ENCODE measurements around the gene YPEL2.
"Not testable (repeated sequence)": the region's sequence is repeated elsewhere in the genome, so short reads cannot be mapped to it uniquely, and the experiment has no call there.

Gene YPEL2

DNA sequence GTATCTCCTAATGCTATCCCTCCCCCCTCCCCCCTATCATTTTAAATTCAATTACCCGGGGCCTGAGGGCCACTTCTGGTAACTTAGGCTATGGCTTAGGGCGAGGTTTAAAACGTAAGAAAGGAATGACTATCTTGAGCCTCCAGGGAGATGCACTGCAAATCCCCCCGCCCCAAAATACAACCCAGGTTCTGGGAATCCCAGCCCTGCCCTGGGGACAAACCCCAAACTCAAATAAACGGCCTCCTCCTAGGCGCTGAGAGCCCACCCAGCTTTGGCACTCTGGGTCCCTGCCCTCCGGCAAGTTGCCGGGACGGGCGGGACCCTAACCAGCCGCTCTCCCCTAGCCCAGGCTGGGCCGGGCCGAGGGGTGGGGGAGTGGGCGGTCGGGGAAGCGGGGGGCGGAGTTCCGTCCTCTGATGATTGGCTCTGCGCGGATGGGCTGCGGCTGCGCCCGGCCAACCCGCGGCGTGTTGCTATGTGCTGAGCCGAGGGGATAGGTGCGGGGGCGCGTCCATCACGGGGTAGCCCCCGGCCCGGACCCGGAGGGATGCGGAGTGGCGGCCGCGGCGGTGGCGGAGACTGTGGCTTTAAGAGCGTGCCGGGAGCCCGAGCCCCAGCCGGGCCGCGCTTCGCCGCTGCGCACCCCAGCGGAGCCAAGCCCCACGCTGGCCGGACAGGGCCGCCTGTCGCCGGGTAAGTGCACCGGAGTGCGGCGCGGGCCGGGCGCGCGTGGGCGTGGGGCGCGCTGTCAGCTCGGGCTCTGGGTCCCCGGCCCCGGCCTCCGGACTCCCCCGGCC is at the start of gene YPEL2:
TSS of gene YPEL2 (plus strand) at position 527 of the 800 bp plus-strand sequence. CDS start 21,755 bp downstream, outside the sequence.
- DNase-seq (ENCODE audit: low read depth in 2 of 2), result peak; percentile 79 to 84

- no peak for DNase-seq (ENCODE audit: low read depth in 2 of 2)
These were observed 47.1 kb upstream of the YPEL2 start for GRCh38 chr17:59284317-59284716.

GRCh38 chr17:59287452-59287851 is 44.0 kb upstream of the YPEL2 start:
- no peak for DNase-seq (ENCODE audit: low read depth in 2 of 2)

DNA sequence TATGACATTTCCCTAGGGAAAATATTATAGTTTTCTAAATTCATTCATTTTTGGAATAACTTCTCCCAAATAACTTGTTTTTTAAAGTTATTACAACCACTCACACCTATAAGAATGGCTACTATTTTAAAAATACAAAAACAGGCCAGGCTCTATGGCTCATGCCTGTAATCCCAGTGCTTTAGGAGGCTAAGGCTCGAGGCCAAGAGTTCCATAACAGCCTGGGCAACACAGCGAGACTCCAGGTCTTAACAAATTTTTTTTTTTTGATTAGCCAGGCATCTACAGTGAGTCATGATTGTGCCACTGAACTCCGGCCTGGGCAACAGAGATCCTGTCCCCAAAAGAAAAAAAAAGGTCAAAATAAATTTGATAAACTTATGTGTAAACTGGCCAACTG is 43.6 kb upstream of the YPEL2 start:
- DNase-seq (ENCODE audit: low read depth in 2 of 2), result no peak

- DNase-seq (ENCODE audit: low read depth in 2 of 2), result no peak
These were observed 41.5 kb upstream of the YPEL2 start for GRCh38 chr17:59289981-59290301.

GRCh38 chr17:59290302-59290998 is 41.0 kb upstream of the YPEL2 start:
- not testable (repeated sequence) for DNase-seq (ENCODE audit: low read depth in 2 of 2)

- no peak for DNase-seq (ENCODE audit: low read depth in 2 of 2)
These were observed 39.3 kb upstream of the YPEL2 start for GRCh38 chr17:59292174-59292523.

DNA sequence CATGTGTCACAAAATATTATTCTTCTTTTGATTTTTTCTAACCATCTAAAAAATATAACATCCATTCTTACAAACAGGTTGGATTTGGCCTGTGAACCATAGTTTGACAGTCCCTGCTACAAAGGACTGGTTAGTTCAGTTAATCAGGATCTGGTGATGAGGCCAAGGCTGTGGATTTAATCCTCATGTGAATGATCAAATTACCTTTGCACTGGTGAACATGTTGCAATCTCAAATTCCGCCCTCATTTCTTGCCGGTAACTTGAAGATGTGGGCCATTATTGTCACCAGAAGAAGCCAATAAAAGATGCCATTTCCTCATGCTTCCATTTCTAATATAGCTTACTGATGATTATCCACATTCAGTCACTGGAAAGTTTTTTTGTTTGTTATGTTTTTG is 35.3 kb upstream of the YPEL2 start:
- DNase-seq (ENCODE audit: low read depth in 2 of 2), result no peak

GRCh38 chr17:59298521-59298920 is 32.9 kb upstream of the YPEL2 start:
- no peak for DNase-seq (ENCODE audit: low read depth in 2 of 2)

DNA sequence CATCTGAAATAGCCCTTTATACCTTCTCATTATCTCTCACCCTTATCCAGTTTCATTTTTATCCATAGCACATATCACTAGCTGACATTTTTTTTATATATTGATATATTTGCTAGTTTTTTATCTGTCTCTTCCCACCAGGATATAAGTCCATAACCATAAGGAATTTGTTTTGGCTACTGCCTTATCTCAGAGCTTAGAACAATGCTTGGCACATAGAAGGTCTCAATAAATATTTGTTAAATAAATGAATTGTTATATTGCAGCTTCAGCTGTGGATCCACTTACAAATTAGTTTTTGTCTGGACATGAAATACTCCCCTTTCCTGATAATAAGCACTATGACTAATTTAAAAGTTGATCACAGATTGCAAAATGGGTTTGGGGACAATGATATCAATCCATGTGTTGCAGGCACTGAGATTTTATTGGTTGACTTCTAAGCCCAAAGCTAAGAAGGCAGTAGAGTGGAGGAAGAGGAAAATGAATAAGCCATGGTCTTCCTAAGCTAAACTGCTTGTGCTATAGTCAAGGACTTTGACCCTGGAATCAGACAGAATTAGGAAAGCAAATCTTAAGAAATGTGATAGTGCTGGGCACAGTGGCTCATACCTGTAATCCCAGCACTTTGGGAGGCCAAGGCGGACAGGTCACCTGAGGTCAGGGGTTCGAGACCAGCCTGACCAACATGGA is 31.9 kb upstream of the YPEL2 start:
- DNase-seq (ENCODE audit: low read depth in 2 of 2), result no peak

DNA sequence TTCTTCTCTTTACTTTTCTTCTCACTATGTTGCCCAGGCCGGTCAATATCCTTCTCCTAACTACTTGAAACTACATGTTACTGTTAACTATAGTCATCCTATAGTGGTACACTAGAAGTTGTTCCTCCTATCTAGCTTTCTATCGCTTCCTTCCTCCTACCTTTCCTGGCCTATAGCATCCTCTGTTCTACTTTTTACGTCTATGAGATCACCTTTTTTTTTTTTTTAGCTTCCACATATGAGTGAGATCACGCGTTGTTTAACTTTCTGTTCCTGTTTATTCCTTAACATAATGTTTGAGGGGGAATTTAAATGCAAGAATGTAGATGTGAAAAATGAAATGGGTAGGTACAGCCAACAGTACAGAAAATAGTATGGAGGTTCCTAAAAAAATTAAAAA is 30.5 kb upstream of the YPEL2 start:
- DNase-seq (ENCODE audit: low read depth in 2 of 2), result no peak

DNA sequence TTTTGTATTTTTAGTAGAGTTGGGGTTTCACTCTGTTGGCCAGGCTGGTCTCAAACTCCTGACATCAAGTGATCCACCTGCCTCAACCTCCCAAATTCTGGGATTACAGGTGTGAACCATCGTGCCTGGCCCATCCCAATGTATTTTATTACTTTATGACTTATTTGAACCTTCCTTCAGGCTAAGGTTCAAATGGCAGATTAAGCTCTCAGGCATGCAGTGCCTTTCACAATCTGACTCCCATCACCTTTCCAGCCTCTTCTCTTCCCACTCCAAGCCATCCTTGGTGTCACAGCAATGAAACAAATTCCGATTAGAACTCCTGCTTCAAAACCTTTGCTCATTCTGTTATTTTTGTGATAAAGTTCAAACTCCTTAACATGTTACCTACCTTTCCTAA is 26.6 kb upstream of the YPEL2 start:
- no peak for DNase-seq (ENCODE audit: low read depth in 2 of 2)

DNA sequence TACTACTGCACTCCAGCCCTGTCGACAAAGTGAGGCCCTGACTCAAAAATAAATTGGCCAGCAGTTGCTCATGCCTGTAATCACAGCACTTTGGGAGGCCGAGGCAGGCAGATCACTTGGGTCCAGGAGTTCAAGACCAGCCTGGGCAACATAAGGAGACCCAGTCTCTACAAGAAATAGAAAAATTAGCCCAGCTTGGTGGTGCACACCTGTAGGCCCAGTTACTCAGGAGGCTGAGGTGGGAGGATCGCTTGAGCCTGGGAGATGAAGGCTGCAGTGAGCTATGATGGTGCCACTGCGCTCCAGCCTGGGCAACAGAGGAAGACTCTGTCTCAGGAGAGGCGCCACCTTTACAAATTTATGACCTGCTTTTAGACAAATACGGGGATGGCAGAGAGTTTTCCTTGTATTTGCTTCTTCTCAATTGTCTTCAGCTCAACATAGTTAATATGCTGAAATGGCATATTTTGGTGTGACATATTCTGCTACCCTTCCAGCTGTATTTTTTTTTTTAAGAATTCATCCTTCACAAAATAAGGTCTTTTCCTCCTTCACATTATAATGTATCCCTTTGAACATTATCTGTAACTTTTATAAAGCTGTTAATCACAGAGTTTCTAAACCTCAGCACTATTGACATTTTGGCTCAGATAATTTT is 21.1 kb upstream of the YPEL2 start:
- DNase-seq (ENCODE audit: low read depth in 2 of 2), result no peak

DNA sequence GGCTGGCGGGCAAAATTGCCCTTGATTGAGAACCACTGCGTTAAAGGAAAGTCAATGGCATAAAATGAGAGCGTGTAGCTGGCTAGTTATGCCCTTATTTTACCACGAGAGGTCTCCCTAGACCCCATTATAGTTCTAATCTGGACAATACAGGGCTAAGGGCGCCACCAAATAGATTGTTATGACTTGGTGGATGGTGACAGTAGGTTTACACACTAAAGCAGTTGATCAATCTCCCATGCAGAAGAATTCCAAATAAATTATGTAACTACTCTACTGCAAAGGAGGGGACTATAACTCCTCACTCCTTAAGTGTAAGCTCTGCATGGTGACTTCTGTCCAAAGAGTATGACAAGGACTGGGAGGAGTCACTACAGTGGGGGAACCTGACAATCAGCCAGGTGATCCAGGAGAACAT is 20.4 kb upstream of the YPEL2 start:
- DNase-seq (ENCODE audit: low read depth in 2 of 2), result no peak

DNA sequence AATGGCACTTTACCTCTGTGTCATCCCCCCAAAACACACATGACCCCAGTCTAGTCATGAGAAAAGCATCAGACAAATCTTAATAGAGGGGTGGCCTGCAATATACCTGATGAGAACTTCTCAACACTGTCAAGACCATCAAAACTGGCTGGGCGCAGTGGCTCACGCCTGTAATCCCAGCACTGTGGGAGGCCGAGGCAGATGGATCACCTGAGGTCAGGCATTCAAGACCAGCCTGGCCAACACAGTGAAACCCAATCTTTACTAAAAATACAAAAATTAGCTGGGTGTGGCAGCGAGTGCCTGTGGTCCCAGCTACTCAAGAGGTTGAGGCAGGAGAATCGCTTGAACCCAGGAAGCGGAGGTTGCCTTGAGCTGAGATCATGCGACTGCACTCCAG is 19.9 kb upstream of the YPEL2 start:
- not testable (repeated sequence) for DNase-seq (ENCODE audit: low read depth in 2 of 2)

- DNase-seq (ENCODE audit: low read depth in 2 of 2), result no peak
These were observed 15.6 kb upstream of the YPEL2 start for GRCh38 chr17:59315866-59316265.

DNA sequence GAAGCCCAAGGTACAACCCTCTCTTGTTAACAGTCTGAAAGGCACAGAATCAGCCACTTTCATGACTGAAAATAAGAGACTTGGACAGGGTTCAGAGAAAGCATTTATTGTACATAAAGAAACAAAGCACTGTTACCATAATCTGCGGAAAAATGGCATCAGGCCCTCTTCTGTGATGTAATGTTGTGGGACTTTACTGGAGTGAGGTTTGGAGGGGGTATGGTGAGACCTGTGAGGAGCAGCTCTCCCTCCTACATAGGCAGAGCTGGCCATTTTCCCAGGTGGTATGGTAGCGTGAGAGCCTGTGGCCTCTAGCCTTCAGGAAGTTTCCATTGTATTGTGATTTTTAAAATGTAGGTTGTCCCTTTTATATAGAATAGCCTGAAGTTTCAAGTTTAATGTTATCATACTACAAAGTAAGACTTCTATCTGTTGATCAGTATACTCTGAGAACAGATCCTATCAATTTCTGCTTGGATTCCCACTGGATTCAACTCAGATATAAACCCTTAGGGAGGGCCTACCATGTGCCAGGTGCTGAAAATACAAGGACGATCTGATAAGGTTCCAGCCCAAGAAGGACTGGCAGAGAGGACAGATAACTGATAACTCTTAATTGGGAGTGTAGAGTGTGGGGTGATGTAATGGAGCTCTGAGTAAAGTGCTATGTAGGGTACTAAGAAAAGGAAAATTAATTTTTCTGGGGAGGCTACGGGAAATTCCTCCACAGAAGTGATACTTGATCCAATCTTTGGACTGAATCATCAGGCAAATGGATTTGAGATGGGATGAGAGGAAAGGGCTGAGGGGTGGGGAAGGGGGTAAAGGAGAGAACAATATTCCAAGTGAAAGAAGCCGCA is 4.1 kb upstream of the YPEL2 start:
- DNase-seq (ENCODE audit: low read depth in 2 of 2), result no peak

GRCh38 chr17:59327981-59328290 is 3.5 kb upstream of the YPEL2 start:
- no peak for DNase-seq (ENCODE audit: low read depth in 2 of 2)

DNA sequence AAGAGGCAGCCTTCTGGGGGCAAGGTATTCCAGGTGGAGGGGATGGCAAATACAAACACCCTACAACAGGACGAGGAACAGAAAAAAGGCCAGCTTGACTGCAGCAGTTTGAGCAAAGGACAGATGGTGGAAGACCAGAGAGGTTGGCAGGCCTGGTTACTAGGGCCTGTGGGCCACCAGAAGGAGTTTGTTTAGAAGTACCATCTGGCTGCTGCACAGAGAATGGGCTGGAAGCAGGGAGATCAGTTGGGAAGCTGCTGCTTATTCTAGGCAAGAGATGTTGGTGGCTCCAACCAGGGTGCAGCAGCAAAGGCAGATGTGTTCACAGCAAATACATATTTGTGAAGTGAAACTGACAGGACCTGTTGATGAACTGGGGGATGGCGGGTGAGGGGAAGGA is 2.9 kb upstream of the YPEL2 start:
- DNase-seq (ENCODE audit: low read depth in 2 of 2), result no peak

GRCh38 chr17:59329176-59330052 is 2.0 kb upstream of the YPEL2 start:
- peak in 1 of 2 donors; percentile 22 for DNase-seq (ENCODE audit: low read depth in 2 of 2)
